HG03439 (cell line): Measurements from ENCODE around the gene PRR18.

Experiments used
- ATAC-seq: cut with Tn5 transposase; IDR thresholded peaks from one replicate; pipeline ENCODE4 v1.9.1; 2021; ENCODE audit warnings: mild to moderate bottlenecking, moderate library complexity; ENCODE audit not compliant: unreplicated experiment

PRR18 gene

GRCh38 chr6:166278579-166279392 lies 29.4 kb downstream of the PRR18 start:
- ATAC-seq: no peak

GRCh38 chr6:166277892-166278578 lies 30.2 kb downstream of the PRR18 start:
- no peak for ATAC-seq

- ATAC-seq: no peak
These were observed 31.2 kb downstream of the PRR18 start for GRCh38 chr6:166277018-166277417.

GRCh38 chr6:166275714-166276166 lies 32.5 kb downstream of the PRR18 start:
- peak; percentile 84 for ATAC-seq

- ATAC-seq: no peak
These were observed 33.3 kb downstream of the PRR18 start for GRCh38 chr6:166274739-166275370.

- ATAC-seq: no peak
These were observed 34.0 kb downstream of the PRR18 start for GRCh38 chr6:166274163-166274562.

- ATAC-seq: no peak
These were observed 36.8 kb downstream of the PRR18 start for GRCh38 chr6:166271376-166271765.

- ATAC-seq: no peak
These were observed 37.4 kb downstream of the PRR18 start for GRCh38 chr6:166270706-166271375.

GRCh38 chr6:166269301-166270039 lies 38.7 kb downstream of the PRR18 start:
- ATAC-seq: no peak

GRCh38 chr6:166268431-166268830 lies 39.8 kb downstream of the PRR18 start:
- ATAC-seq: no peak

GRCh38 chr6:166267526-166267925 lies 40.7 kb downstream of the PRR18 start:
- ATAC-seq: no peak

- ATAC-seq: no peak
These were observed 41.9 kb downstream of the PRR18 start for GRCh38 chr6:166266336-166266735.

GRCh38 chr6:166262743-166263515 lies 45.3 kb downstream of the PRR18 start:
- no peak for ATAC-seq

- no peak for ATAC-seq
These were observed 48.8 kb downstream of the PRR18 start for GRCh38 chr6:166259296-166259977.

GRCh38 chr6:166258854-166259276 lies 49.3 kb downstream of the PRR18 start:
- ATAC-seq: no peak

- no peak for ATAC-seq
These were observed 50.3 kb downstream of the PRR18 start for GRCh38 chr6:166257911-166258318.
